B cell (primary cell): ENCODE data around the gene ZDHHC7. TPM values are rescaled to one million over a fixed set of nuclear protein-coding genes. Genes with fewer than 3 reads are reported as not detected.

Experiments
- ATAC-seq: fragments of 200-7000 bp; cut with Tn5 transposase; one replicate; pipeline ENCODE4 v1.10.0; 2021; ENCODE audit warnings: low read depth, mild to moderate bottlenecking, moderate number of reproducible peaks, moderate library complexity
- CTCF ChIA-PET: fragments of 350-600 bp; sonication (Branson Sonifier 250); formaldehyde crosslinking; loops from one replicate; lab custom pipeline; 2021; ENCODE audit warnings: antibody characterized with exemption, inconsistent platforms; lab: Charles Lee
- POLR2A ChIA-PET: fragments of 350-600 bp; sonication (Branson Sonifier 250); formaldehyde crosslinking; loops from one replicate; lab custom pipeline; 2021; ENCODE audit warnings: antibody characterized with exemption; lab: Charles Lee
- DNase-seq: peaks from one replicate; pipeline ENCODE4 v3.0.0; 2013
- H2AFZ ChIP-seq: 2 replicates; pipeline ENCODE4 v1.6.1; 2012; ENCODE audit warnings: mild to moderate bottlenecking, low read depth, low read length; ENCODE audit not compliant: insufficient read depth, poor library complexity, severe bottlenecking
- H3K27ac ChIP-seq, 2 donors: 1 replicate in 1 of 2; 2 replicates in 1 of 2; pipeline ENCODE4 v1.5.1; 2012 to 2013; ENCODE audit warnings: low read length in 2 of 2, mild to moderate bottlenecking in 2 of 2, moderate library complexity in 1 of 2
- H3K27me3 ChIP-seq, 4 experiments: fragments of 200-600 bp in 1 of 4; sonication (generic) in 1 of 4; replicated peaks in 1 of 4; 1 replicate in 2 of 4; 2 replicates in 2 of 4; pipeline versions ENCODE4 v1.6.1 to v1.7.0; 2013 to 2016; ENCODE audit warnings: low read length in 3 of 4, mild to moderate bottlenecking in 2 of 4, mixed read lengths in 1 of 4, moderate library complexity in 1 of 4; ENCODE audit not compliant: insufficient read depth in 4 of 4, control insufficient read depth in 3 of 4; ENCODE audit errors: control extremely low read depth in 1 of 4
- H3K36me3 ChIP-seq, 2 experiments: replicated peaks in 1 of 2; 1 replicate in 1 of 2; 2 replicates in 1 of 2; pipeline versions ENCODE4 v1.6.1 to v1.7.1; 2013; ENCODE audit warnings: low read length in 1 of 2; ENCODE audit not compliant: insufficient read depth in 2 of 2, control insufficient read depth in 1 of 2; ENCODE audit errors: control extremely low read depth in 1 of 2, extremely low read depth in 1 of 2
- H3K4me1 ChIP-seq, 2 donors: fragments of 200-600 bp in 1 of 2; sonication (generic) in 1 of 2; 1 replicate in 1 of 2; 2 replicates in 1 of 2; pipeline versions ENCODE4 v1.5.1 to v1.6.1; 2013 to 2017; ENCODE audit warnings: low read length in 2 of 2; ENCODE audit not compliant: control insufficient read depth in 2 of 2, insufficient read depth in 2 of 2
- H3K4me2 ChIP-seq: replicated peaks from 2 replicates; pipeline ENCODE3; 2012; ENCODE audit warnings: mild to moderate bottlenecking, low read depth, low read length; ENCODE audit not compliant: poor library complexity, severe bottlenecking
- H3K4me3 ChIP-seq, 5 experiments: fragments of 200-600 bp in 1 of 5; sonication (generic) in 1 of 5; 1 replicate in 3 of 5; 2 replicates in 2 of 5; pipeline versions ENCODE4 v1.5.1 to v1.7.0; 2011 to 2016; ENCODE audit warnings: low read length in 4 of 5, mild to moderate bottlenecking in 4 of 5, low read depth in 2 of 5, control low read depth in 1 of 5, moderate library complexity in 1 of 5; ENCODE audit not compliant: insufficient read depth in 1 of 5; ENCODE audit errors: control extremely low read depth in 1 of 5, extremely low read depth in 1 of 5
- H3K79me2 ChIP-seq: fragments of 200-600 bp; sonication (generic); one replicate; pipeline ENCODE4 v1.6.0; 2016; ENCODE audit warnings: low read length; ENCODE audit not compliant: control insufficient read depth, insufficient read depth
- H3K9ac ChIP-seq: fragments of 200-600 bp; sonication (generic); 2 replicates; pipeline ENCODE4 v1.6.1; 2017; ENCODE audit warnings: mild to moderate bottlenecking, low read length, moderate library complexity
- H3K9me3 ChIP-seq, 3 donors: one replicate each; pipeline versions ENCODE4 v1.6.1 to v1.7.1; 2013; ENCODE audit warnings: low read length in 2 of 3; ENCODE audit not compliant: control insufficient read depth in 2 of 3, insufficient read depth in 1 of 3; ENCODE audit errors: control extremely low read depth in 1 of 3
- H4K20me1 ChIP-seq: 2 replicates; pipeline ENCODE4 v1.6.0; 2012; ENCODE audit warnings: mild to moderate bottlenecking, low read length; ENCODE audit not compliant: insufficient read depth, control insufficient read depth, poor library complexity, severe bottlenecking
- H3K27ac Mint-ChIP-seq: one replicate; pipeline ENCODE4 v1.8.0; 2021; ENCODE audit warnings: mixed read lengths
- H3K27me3 Mint-ChIP-seq: one replicate; pipeline ENCODE4 v1.8.0; 2021; ENCODE audit warnings: mixed read lengths
- H3K4me1 Mint-ChIP-seq: one replicate; pipeline ENCODE4 v1.8.0; 2021; ENCODE audit warnings: mixed read lengths
- H3K4me3 Mint-ChIP-seq: one replicate; pipeline ENCODE4 v1.8.0; 2021; ENCODE audit warnings: mixed read lengths
- H3K9me3 Mint-ChIP-seq: one replicate; pipeline ENCODE4 v1.8.0; 2022; ENCODE audit warnings: mixed read lengths; ENCODE audit not compliant: insufficient read depth
- CTCF ChIP-seq: fragments of 200-600 bp; IDR thresholded peaks from one replicate; pipeline ENCODE4 v1.8.0; 2022; ENCODE audit warnings: antibody characterized with exemption, mild to moderate bottlenecking
- EZH2 ChIP-seq: IDR thresholded peaks from 2 replicates; pipeline ENCODE4 v1.6.1; 2012; ENCODE audit warnings: borderline replicate concordance, low read depth, mild to moderate bottlenecking, moderate library complexity, low read length; ENCODE audit not compliant: insufficient read depth, poor library complexity, severe bottlenecking
- WGBS: methylation state at CpG from one replicate; pipeline ENCODE4 v1.1.5; 2013; ENCODE audit warnings: missing lambda C conversion rate; ENCODE audit not compliant: insufficient coverage; 5-methylcytosine and 5-hydroxymethylcytosine counted together
- intact Hi-C: fragments of 100-400 bp; cut with micrococcal nuclease; formaldehyde crosslinking; loops from one replicate; pipeline ENCODE4 v1.10.0; 2022
- polyA plus RNA-seq: library from polyadenylated mRNA; depleted of rRNA; stranded (reverse); fragments of >200 nt; gene quantifications from 2 replicates; pipeline ENCODE4 v1.2.3, GENCODE V29; 2012
- total RNA-seq, 2 donors: library from RNA; stranded (reverse); fragments of 120-200 nt in 1 of 2; gene quantifications; 1 replicate in 1 of 2; 2 replicates in 1 of 2; pipeline versions ENCODE4 v1.2.3 to v1.2.4, GENCODE V29; 2013 to 2022

ZDHHC7 gene
- total and polyA plus RNA-seq, 2 donors (not counting 1 experiment from before 2014, with no cell fraction given), result 25.2 to 36.1 TPM

GRCh38 chr16:84947022-84947421, 64.3 kb downstream of the ZDHHC7 start:
- Histone ChIP-seq H3K4me2 (no peak overlapping the region), H3K9me3 (peaks cover 0 to 8% (median 0%) of the 10 kb centered on the region in 3 donors), H4K20me1 (no peaks in the 10 kb centered on the region), H3K9ac (no peak overlapping the region), H2AFZ (peak overlapping the region; percentile 49), H3K27me3 (peaks cover 0 to 14% (median 4%) of the 10 kb centered on the region in 4 experiments), H3K79me2 (no peaks in the 10 kb centered on the region), H3K4me3 (no peak overlapping the region), H3K4me1 (peaks cover 0 to 21% of the 10 kb centered on the region in 2 donors), H3K36me3 (no peaks in the 10 kb centered on the region), H3K27ac (no peak overlapping the region)
- DNase-seq, result no peak
- ChIA-PET CTCF (no interaction called here), POLR2A (no interaction called here)
- WGBS, result 3% methylated on average over 9 of the region's 9 CpGs
- intact Hi-C loops, result no loop called here
- H3K4me3 Mint-ChIP-seq, result no peak overlapping the region
- peaks cover 12% of the 10 kb centered on the region for H3K4me1 Mint-ChIP-seq
- H3K27ac Mint-ChIP-seq, result no peak overlapping the region
- no peaks in the 10 kb centered on the region for H3K9me3 Mint-ChIP-seq
- peaks cover 34% of the 10 kb centered on the region for H3K27me3 Mint-ChIP-seq
- TF ChIP-seq CTCF, result no peak
- TF ChIP-seq EZH2, result no peak
- ATAC-seq, result no peak

GRCh38 chr16:84943620-84944019, 67.7 kb downstream of the ZDHHC7 start:
- intact Hi-C loops, result no loop called here
- 77% methylated on average over 2 of the region's 4 CpGs for WGBS

More at GRCh38 chr16:84943620-84944019, 67.7 kb downstream of the ZDHHC7 start:
- Histone ChIP-seq H3K27me3 (peaks cover 0 to 9% (median 3%) of the 10 kb centered on the region in 4 experiments), H2AFZ (no peak overlapping the region), H3K4me3 (no peak overlapping the region), H3K4me1 (peaks cover 0 to 18% of the 10 kb centered on the region in 2 donors), H3K9ac (no peak overlapping the region), H3K79me2 (no peaks in the 10 kb centered on the region), H3K9me3 (peaks cover 0 to 5% (median 0%) of the 10 kb centered on the region in 3 donors), H3K27ac (no peak overlapping the region), H3K36me3 (no peaks in the 10 kb centered on the region), H3K4me2 (no peak overlapping the region), H4K20me1 (no peaks in the 10 kb centered on the region)
- ATAC-seq (no peak), DNase-seq (no peak)
- TF ChIP-seq CTCF (no peak), EZH2 (no peak)
- H3K9me3 Mint-ChIP-seq, result no peaks in the 10 kb centered on the region
- H3K4me3 Mint-ChIP-seq, result no peak overlapping the region
- H3K27ac Mint-ChIP-seq, result no peak overlapping the region
- peaks cover 32% of the 10 kb centered on the region for H3K27me3 Mint-ChIP-seq
- H3K4me1 Mint-ChIP-seq, result peaks cover 12% of the 10 kb centered on the region
- POLR2A ChIA-PET, result no interaction called here
- CTCF ChIA-PET, result interaction anchor here (1.1 to 3.2 kb wide), 2 partner anchors 9 to 19 kb away, joined by 3 to 16 read pairs; no protein-coding TSS in a partner anchor
